ENCODE measurements around the gene ZNF222. TPM values are rescaled to one million over a fixed set of nuclear protein-coding genes. Genes with fewer than 3 reads are reported as not detected.

ZNF222 gene
- total RNA-seq: 9.6 TPM
- 7.5 TPM for polyA plus RNA-seq
- long read RNA-seq, donor 1: 0 reads
- long read RNA-seq, donor 2, partial matches to known transcripts: 0 of 3 reads
- long read RNA-seq, donor 2, other reads (novel, unspliced or antisense): 0 of 3 reads
- long read RNA-seq, donor 3, partial matches to known transcripts: 0 of 3 reads
- long read RNA-seq, donor 3, other reads (novel, unspliced or antisense): 0 of 3 reads
- long read RNA-seq, donor 4: 0 reads
- long read RNA-seq, donor 5, partial matches to known transcripts: 0 of 1 reads
- long read RNA-seq, donor 5, other reads (novel, unspliced or antisense): 0 of 1 reads
- long read RNA-seq, donor 6: 0 reads
- long read RNA-seq, donor 7, partial matches to known transcripts: 0 of 4 reads
- long read RNA-seq, donor 7, other reads (novel, unspliced or antisense): 0 of 4 reads
- long read RNA-seq, donor 8, partial matches to known transcripts: 0 of 2 reads
- long read RNA-seq, donor 8, other reads (novel, unspliced or antisense): 0 of 2 reads
- long read RNA-seq, donor 9, partial matches to known transcripts: 0 of 2 reads
- long read RNA-seq, donor 9, other reads (novel, unspliced or antisense): 0 of 2 reads
- long read RNA-seq, donor 10, partial matches to known transcripts: 0 of 1 reads
- long read RNA-seq, donor 10, other reads (novel, unspliced or antisense): 0 of 1 reads

DNA sequence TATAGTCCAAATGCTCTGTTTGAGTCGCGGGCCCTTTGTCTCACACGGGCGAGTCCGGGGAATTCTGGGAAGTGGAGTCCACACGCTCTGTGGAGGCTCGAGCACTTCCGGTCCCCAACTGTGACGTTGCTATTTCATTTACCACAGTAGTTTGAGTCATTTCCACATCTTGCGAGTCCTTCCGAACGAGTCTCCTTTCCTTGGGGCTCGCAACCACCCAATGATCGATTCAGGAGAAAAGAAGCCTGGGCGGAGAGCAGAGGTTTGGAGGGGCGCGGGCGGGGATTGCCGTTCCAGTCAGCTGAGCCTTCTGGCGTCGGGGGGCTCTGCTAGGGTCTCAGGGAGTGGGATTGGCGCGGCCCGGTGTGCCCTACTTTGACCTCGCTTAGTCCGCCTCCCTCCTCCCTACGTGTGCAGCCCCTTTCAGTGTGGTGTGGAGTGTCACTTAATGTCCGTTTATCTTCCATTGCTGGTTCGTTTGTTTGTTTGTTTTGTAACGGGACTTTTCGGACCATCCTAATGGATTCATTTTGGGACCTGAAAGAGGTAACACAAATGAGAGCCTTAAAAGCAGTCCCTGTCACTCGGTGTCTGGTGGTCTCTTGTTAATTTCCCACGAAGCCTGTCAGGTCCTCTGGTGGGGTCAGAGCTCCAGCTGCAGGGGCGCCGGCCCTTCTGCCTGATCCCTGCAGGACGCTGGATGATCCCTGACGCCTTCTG lies at the start of gene ZNF222:
Gene ZNF222 (plus strand): TSS at position 163 of the 720 bp plus-strand sequence. CDS start 58 bp downstream, at position 221.
- no peaks in the 10 kb centered on the region for H3K27me3 ChIP-seq (ENCODE audit: control insufficient read depth in 2 of 2, insufficient read depth in 1 of 2, low read length in 1 of 2)
- H3K4me1 ChIP-seq (ENCODE audit: control insufficient read depth in 2 of 2, insufficient read depth in 2 of 2, low read length in 2 of 2): peaks cover 6 to 8% of the 10 kb centered on the region in 2 donors
- H3K27ac ChIP-seq (ENCODE audit: low read depth in 1 of 2, low read length in 1 of 2): peak within 1 kb of the TSS in 1 of 2 donors; percentile 50
- peak within 1 kb of the TSS; percentile 70 to 77 for H3K4me3 ChIP-seq (ENCODE audit: low read length in 2 of 2)
- peaks cover 3 to 5% of the 10 kb centered on the region in 2 donors for H3K9me3 ChIP-seq (ENCODE audit: control insufficient read depth in 2 of 2, insufficient read depth in 1 of 2, low read length in 1 of 2)
- peak; percentile 64 to 92 (median 81) for DNase-seq (ENCODE audit: low read depth in 6 of 9, low spot score in 9 of 9)
- WGBS: 5% methylated on average over 37 of the region's 37 CpGs
- H3K36me3 ChIP-seq (ENCODE audit: control insufficient read depth in 2 of 2, insufficient read depth in 2 of 2, low read length in 1 of 2): peaks cover 12 to 26% of the 10 kb centered on the region in 2 donors

DNA sequence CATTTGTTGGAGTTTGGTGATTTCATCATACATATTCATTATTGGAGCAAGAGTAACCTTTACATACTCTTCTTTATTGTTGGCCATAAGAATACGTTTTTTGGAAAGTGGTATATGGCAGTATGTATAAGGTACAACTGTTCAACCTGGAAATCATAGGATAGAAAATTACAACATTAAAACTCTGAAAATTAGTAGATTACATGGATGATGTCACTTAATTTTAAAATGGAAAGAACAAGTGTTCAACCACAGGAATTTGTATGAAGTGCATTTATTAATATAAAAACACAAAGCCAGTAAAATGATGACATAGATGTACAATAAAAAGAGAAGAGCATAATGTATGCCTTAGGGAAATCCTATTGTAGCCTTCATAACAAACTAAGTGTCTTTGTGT lies 48.4 kb upstream of the ZNF222 start:
- no peaks in the 10 kb centered on the region for H3K36me3 ChIP-seq (ENCODE audit: control insufficient read depth in 2 of 2, insufficient read depth in 2 of 2, low read length in 1 of 2)
- no peak overlapping the region for H3K4me3 ChIP-seq (ENCODE audit: low read length in 2 of 2)
- no peaks in the 10 kb centered on the region for H3K4me1 ChIP-seq (ENCODE audit: control insufficient read depth in 2 of 2, insufficient read depth in 2 of 2, low read length in 2 of 2)
- no peak for DNase-seq (ENCODE audit: low read depth in 6 of 9, low spot score in 9 of 9)
- H3K27ac ChIP-seq (ENCODE audit: low read depth in 1 of 2, low read length in 1 of 2): no peak overlapping the region
- H3K27me3 ChIP-seq (ENCODE audit: control insufficient read depth in 2 of 2, insufficient read depth in 1 of 2, low read length in 1 of 2): no peaks in the 10 kb centered on the region
- WGBS: 94% methylated on average over 1 of the region's 1 CpG
- peaks cover 0 to 4% of the 10 kb centered on the region in 2 donors for H3K9me3 ChIP-seq (ENCODE audit: control insufficient read depth in 2 of 2, insufficient read depth in 1 of 2, low read length in 1 of 2)

DNA sequence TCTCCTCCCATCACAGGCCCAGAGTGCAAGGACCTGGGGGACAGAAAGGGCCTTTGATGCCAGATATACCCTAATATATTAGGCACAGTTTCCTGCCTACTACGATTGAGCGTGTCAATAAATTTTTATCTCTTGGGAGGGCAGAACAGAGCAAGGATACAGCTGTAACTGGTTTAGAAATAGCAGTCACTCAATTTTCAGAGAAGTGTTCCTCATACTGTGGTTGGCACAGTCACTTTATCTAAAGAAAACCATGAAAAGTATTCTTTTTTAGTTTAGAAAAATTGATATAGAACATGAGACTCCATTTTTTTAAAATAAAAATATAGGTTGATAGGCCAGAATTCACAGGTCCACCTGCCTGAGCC lies 41.7 kb upstream of the ZNF222 start:
- no peak overlapping the region for H3K27ac ChIP-seq (ENCODE audit: low read depth in 1 of 2, low read length in 1 of 2)

DNA sequence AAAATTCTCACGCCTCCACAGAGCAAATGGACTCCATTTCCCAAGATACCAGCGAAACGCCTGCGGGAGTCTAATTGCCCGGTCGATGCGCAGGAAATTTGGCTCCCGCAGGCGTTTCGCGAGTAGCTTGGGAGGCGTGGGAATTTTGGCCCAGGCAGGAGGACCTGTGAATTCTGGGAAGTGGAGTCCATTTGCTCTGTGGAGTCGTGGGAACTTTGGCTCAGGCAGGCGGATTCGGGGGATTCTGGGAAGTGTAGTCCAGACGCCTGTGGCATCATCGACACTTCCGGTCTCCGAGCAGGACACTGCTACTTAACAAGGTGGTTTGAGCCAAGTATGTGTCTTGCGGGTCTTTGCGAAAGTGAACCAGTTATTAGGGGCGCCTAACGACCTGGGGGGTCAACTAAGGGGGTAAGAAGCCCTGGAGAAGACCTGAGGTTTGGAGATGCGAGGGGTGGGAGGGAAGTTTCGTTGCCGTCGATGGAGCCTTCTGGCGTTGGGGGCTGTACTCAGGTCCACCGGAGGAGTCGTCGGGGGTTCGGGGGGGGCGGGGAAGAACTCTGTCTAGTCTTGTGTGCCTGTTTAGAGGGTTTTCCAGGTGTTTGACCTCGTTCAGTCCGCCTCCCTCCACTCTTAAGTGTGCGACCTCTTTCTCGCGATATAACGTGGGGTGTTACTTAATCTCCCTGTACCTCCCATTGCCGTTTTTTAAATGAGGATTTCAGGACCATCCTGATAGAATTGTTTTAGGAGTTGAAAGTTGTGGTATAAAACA lies 41.1 kb upstream of the ZNF222 start, which contains the start of gene ZNF155:
Gene ZNF155 (plus strand): TSS at position 277 of the 775 bp plus-strand sequence. CDS start 4,356 bp downstream, outside the sequence.
- WGBS: under 1% methylated on average over 40 of the region's 40 CpGs
- Histone ChIP-seq H3K27ac (ENCODE audit: low read depth in 1 of 2, low read length in 1 of 2) (peak within 1 kb of the TSS; percentile 33 to 74), H3K4me3 (ENCODE audit: low read length in 2 of 2) (peak within 1 kb of the TSS; percentile 78 to 98), H3K9me3 (ENCODE audit: control insufficient read depth in 2 of 2, insufficient read depth in 1 of 2, low read length in 1 of 2) (no peaks in the 10 kb centered on the region), H3K36me3 (ENCODE audit: control insufficient read depth in 2 of 2, insufficient read depth in 2 of 2, low read length in 1 of 2) (peaks cover 0 to 3% of the 10 kb centered on the region in 2 donors), H3K27me3 (ENCODE audit: control insufficient read depth in 2 of 2, insufficient read depth in 1 of 2, low read length in 1 of 2) (no peaks in the 10 kb centered on the region), H3K4me1 (ENCODE audit: control insufficient read depth in 2 of 2, insufficient read depth in 2 of 2, low read length in 2 of 2) (peaks cover 0 to 4% of the 10 kb centered on the region in 2 donors)
- peak; percentile 56 to 88 (median 74) for DNase-seq (ENCODE audit: low read depth in 6 of 9, low spot score in 9 of 9)

More for the DNA sequence above, 41.7 kb upstream of the ZNF222 start:
- peaks cover 0 to 4% of the 10 kb centered on the region in 2 donors for H3K4me1 ChIP-seq (ENCODE audit: control insufficient read depth in 2 of 2, insufficient read depth in 2 of 2, low read length in 2 of 2)
- DNase-seq (ENCODE audit: low read depth in 6 of 9, low spot score in 9 of 9): no peak
- peak overlapping the region; percentile 78 to 98 for H3K4me3 ChIP-seq (ENCODE audit: low read length in 2 of 2)
- peaks cover 0 to 2% of the 10 kb centered on the region in 2 donors for H3K36me3 ChIP-seq (ENCODE audit: control insufficient read depth in 2 of 2, insufficient read depth in 2 of 2, low read length in 1 of 2)
- H3K27me3 ChIP-seq (ENCODE audit: control insufficient read depth in 2 of 2, insufficient read depth in 1 of 2, low read length in 1 of 2): no peaks in the 10 kb centered on the region
- WGBS: 75% methylated on average over 2 of the region's 2 CpGs
- H3K9me3 ChIP-seq (ENCODE audit: control insufficient read depth in 2 of 2, insufficient read depth in 1 of 2, low read length in 1 of 2): no peaks in the 10 kb centered on the region

DNA sequence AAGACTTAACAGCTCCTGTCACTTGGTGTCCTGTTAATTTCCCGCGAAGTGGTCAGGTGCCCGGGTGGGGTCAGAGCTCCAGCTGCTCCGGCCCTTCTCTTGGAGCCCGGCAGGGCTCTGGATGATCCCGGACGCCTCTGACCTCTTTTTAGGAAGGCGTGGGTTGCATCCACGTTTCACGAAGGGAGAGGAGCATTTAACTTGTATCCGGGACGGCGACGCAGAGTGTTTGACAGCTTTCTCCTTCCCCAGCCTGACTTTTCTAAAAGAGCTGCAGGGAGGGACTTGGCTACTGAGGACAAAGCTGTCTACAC lies 40.5 kb upstream of the ZNF222 start:
- Histone ChIP-seq H3K27ac (ENCODE audit: low read depth in 1 of 2, low read length in 1 of 2) (no peak overlapping the region), H3K4me1 (ENCODE audit: control insufficient read depth in 2 of 2, insufficient read depth in 2 of 2, low read length in 2 of 2) (peaks cover 0 to 4% of the 10 kb centered on the region in 2 donors), H3K36me3 (ENCODE audit: control insufficient read depth in 2 of 2, insufficient read depth in 2 of 2, low read length in 1 of 2) (peaks cover 4 to 7% of the 10 kb centered on the region in 2 donors), H3K9me3 (ENCODE audit: control insufficient read depth in 2 of 2, insufficient read depth in 1 of 2, low read length in 1 of 2) (no peaks in the 10 kb centered on the region), H3K27me3 (ENCODE audit: control insufficient read depth in 2 of 2, insufficient read depth in 1 of 2, low read length in 1 of 2) (no peaks in the 10 kb centered on the region), H3K4me3 (ENCODE audit: low read length in 2 of 2) (peak overlapping the region; percentile 78 to 98)
- WGBS: 4% methylated on average over 14 of the region's 14 CpGs
- peak in 1 of 9 donors; percentile 7 for DNase-seq (ENCODE audit: low read depth in 6 of 9, low spot score in 9 of 9)

DNA sequence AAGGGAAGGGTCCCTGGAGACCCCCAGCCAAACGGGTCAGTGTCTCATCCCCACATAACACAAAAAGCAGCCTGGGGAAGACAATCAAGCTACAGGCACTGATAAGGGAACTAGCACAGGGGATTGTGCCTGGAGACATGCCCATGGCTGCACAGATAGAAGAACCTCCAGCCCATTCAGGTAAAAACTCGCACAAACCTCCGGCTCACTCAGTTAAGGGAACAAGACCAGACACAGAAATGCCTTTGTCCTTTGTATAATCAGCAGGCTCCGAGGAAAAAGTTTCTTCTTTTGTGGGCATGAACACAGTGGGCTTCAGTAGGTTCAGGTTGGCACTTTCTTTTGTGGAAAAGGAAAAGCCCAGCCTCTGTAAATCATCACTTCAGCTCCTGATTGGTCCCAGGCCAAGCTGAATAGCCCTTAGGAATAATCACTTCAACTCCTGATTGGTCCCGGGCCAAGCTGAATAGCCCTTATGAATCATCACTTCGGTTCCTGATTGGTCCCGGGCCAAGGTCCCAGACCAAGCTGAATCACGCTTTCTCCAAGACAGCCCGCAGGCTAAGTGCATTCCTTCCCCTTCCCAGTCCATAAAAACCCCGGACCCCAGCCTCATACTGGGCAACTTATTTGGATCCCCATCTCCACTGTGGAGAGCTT lies 27.4 kb upstream of the ZNF222 start:
- H3K4me1 ChIP-seq (ENCODE audit: control insufficient read depth in 2 of 2, insufficient read depth in 2 of 2, low read length in 2 of 2): peaks cover 3 to 6% of the 10 kb centered on the region in 2 donors
- DNase-seq (ENCODE audit: low read depth in 6 of 9, low spot score in 9 of 9): no peak
- no peaks in the 10 kb centered on the region for H3K9me3 ChIP-seq (ENCODE audit: control insufficient read depth in 2 of 2, insufficient read depth in 1 of 2, low read length in 1 of 2)
- no peak overlapping the region for H3K27ac ChIP-seq (ENCODE audit: low read depth in 1 of 2, low read length in 1 of 2)
- WGBS: 94% methylated on average over 10 of the region's 10 CpGs
- H3K4me3 ChIP-seq (ENCODE audit: low read length in 2 of 2): no peak overlapping the region
- no peaks in the 10 kb centered on the region for H3K27me3 ChIP-seq (ENCODE audit: control insufficient read depth in 2 of 2, insufficient read depth in 1 of 2, low read length in 1 of 2)
- peaks cover 17 to 20% of the 10 kb centered on the region in 2 donors for H3K36me3 ChIP-seq (ENCODE audit: control insufficient read depth in 2 of 2, insufficient read depth in 2 of 2, low read length in 1 of 2)

DNA sequence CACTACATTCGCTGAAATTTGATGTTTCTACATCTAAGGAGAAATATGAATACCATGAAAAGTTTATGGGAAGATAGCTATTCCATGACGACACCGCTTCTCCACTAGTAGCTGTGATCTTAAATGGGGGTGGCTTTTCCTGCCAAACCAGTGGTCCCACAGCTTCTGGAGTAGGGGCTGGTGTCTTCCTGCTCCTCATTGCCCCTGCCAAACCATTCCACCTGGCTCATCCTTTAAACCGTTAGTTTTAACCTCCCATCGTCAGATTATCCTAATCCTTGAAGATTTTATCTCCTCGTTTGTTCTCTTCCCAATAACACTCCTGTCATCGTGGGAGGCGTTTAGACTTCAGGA lies 23.0 kb upstream of the ZNF222 start:
- 15% methylated on average over 8 of the region's 8 CpGs for WGBS
- peaks cover 10% of the 10 kb centered on the region in 2 donors for H3K4me1 ChIP-seq (ENCODE audit: control insufficient read depth in 2 of 2, insufficient read depth in 2 of 2, low read length in 2 of 2)
- peaks cover 1 to 6% of the 10 kb centered on the region in 2 donors for H3K36me3 ChIP-seq (ENCODE audit: control insufficient read depth in 2 of 2, insufficient read depth in 2 of 2, low read length in 1 of 2)
- peak overlapping the region; percentile 73 to 83 for H3K4me3 ChIP-seq (ENCODE audit: low read length in 2 of 2)
- peaks cover 0 to 7% of the 10 kb centered on the region in 2 donors for H3K9me3 ChIP-seq (ENCODE audit: control insufficient read depth in 2 of 2, insufficient read depth in 1 of 2, low read length in 1 of 2)
- DNase-seq (ENCODE audit: low read depth in 6 of 9, low spot score in 9 of 9): no peak
- H3K27ac ChIP-seq (ENCODE audit: low read depth in 1 of 2, low read length in 1 of 2): peak overlapping the region in 1 of 2 donors; percentile 69
- H3K27me3 ChIP-seq (ENCODE audit: control insufficient read depth in 2 of 2, insufficient read depth in 1 of 2, low read length in 1 of 2): no peaks in the 10 kb centered on the region
